Activated gamma-delta T cell treated with Interleukin-2 at 50 U/mL for 16 hours (primary cell): ENCODE results near the gene TAS2R31.

Experiments
- DNase-seq: peaks from one replicate; pipeline ENCODE4 v3.0.0-alpha.2; 2020

TAS2R31 gene

DNA sequence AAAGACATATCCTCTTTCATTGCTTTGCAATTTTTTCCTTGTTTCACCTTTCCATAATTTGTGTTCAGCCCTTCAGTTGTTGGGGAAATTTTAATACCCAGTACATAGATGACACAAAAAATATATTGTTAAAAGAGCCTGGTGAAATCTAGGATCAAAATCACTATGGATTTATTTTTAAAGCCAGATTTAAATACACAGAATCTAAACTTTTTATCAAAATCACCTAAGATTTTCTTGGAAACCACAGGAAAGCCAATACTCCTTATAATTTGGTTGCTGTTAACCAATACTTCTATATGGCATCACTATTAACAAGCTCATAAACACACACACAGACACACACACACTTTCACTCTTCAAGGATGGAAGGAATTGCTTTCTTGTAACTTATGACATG is 33.0 kb downstream of the TAS2R31 start, which contains the start of gene TAS2R20:
Gene TAS2R20 (minus strand): TSS at position 101 of the 400 bp plus-strand sequence. CDS start 429 bp downstream, outside the sequence.
- no peak for DNase-seq

DNA sequence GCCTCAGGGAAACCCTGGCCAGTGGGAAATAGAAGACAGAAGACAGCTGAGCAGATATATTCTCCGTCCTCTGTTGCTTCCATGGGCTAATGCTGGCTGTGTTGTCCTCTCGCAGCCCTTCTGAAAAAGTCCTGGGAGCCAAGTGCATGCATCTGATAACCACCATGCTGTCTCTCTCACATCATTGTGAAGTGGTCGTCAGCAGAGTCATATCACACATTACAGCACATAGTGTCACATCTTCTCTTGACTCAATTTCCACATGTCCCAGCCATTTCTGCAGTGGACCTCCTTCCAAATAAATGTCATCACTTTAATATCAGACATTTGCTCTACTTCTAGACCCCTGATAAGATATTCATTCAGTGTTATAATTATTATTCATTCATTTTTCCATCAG is 36.9 kb downstream of the TAS2R31 start:
- no peak for DNase-seq

DNA sequence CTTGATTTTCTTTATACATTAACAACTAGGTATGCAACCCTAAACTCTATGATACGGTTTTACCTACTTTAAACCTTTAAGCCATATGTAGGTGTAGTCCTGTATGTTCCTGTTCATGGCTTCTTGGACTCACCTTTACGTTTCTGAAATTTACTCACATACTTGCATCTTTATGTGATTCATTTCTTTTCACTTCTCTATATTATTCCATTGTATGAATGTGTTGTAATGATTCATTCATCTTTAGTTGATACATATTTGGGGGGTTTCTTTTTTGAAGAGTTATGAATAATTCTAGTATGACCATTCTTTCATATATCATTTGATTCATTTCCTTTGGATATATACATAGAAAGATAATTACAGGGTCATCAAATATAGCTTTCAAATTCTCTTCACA is 42.1 kb downstream of the TAS2R31 start:
- DNase-seq, result no peak

DNA sequence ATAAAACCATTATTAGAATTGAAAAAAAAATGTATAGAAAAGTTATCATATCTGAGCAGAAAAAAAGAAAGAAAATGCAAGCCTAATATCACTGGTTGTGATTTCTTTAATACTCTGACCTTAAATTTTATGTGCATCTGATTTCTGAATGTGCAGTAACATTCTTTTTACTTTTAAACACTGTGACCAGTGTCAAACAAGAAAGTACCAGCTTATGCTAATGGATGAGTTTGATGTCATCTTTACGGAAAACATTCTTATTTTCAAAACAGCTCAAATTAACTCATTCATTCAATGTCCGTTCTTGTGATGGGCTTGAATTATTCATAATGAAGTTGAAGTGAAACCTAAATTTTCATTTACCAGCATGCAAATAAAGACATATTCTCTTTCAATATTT is 44.4 kb downstream of the TAS2R31 start, which contains the start of gene TAS2R50:
Gene TAS2R50 (minus strand): TSS at position 101 of the 400 bp plus-strand sequence. CDS start 52 bp downstream, at position 49.
- no peak for DNase-seq

DNA sequence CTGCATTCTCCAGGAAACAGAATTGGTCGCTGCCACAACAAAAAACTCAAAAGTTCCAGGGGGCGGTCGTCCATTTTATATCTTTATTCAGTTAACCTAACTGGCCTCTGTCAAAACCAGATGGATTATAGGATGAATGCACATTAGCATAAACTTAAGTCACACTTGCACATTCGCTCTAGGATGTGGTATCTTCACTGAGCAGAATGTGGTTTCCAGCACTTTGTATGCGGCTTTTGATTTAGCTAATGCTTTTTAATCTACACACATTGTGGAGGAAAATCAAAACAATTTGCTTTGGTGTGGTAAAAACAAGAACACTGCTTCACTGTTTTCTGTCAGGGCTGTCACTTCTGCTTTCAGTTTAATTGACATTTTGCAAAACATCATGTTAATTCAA is 49.0 kb downstream of the TAS2R31 start:
- DNase-seq, result peak; percentile 29
